Stimulated activated CD8-positive, alpha-beta memory T cell treated with anti-CD3 and anti-CD28 coated beads, Interleukin-12 subunit alpha, Interleukin-12 subunit beta, amount 100 ng/mL, for 1 hour (primary cell): ENCODE data around the gene SHISA9.

ENCODE experiments used
- DNase-seq: peaks from one replicate; pipeline ENCODE4 v3.0.0-alpha.2; 2020; ENCODE audit warnings: low read depth

SHISA9 gene

DNA sequence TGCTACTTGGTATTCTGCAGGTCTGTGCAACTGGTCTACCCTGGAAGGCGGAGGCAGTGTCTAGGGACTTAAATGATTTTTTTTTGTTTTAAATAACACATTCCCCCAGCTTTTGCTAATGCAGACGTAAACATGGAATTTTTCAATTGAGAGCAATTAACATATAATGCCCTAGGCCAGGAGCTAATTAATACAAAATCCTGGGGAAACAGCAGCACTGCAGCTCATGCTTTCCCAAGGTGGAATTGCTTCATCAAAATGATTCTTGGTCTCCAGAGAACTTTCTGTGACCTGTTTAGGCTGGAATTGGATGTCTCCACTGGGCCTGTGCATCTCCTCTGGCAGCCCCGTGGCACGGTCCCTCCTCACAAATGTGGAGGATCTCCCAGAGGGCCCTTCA lies 50.6 kb downstream of the SHISA9 start:
- no peak for DNase-seq

DNA sequence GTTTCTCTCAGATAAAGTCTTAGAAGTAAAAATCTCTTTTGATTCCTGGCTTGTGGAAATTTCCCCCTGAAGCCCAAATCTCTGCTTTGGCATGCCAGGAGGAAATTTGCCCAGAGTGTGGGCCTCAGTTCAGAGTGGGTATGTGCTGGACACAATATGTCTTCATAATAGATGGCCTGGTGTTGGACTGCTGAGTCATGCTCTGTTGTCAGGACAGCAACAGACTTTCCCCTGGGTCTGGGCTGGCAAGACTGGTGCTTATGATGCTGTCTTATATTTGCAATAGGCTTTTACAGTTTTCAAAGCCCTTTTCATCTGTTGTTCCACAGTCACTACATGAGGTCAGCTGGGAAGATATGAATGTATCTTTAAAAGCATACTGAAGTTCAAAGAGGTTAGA lies 57.0 kb downstream of the SHISA9 start:
- no peak for DNase-seq

DNA sequence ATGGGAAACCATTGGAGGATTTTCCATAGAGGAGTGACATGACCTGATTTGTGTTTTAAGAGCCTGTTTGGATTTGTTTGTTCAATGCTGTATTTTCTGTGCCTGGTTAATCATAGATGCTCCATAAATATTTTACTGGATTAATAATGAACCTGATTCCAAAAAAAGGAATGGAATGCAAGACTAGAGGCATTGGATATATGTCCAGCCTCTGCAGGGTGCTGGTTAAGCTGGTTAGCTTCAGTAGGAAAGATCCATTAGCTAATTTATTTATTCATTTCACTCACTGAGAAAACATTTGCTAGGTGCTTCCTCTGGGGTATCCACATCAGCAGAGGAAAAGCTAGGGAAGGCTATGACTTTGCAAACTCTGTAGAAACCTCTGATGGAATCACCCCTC lies 57.7 kb downstream of the SHISA9 start:
- no peak for DNase-seq

DNA sequence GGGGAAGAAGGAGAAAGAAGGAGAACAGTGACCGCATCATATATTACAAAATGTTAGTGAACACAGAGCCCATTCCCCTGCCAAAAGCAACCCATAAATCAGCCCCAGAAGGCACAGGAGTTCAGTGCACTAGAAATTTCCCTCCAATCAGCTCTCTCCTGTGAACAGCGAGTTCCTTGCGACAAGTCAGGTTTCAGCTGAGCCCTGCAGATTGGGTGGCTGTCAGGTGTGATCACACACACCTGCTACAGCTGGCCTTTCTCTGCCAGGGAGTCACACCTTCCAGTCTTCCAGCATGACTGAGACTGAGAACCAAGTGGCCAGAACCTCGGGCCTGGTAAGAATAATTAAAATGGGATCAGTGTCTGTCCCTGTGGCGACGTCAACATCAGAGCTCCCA lies 60.2 kb downstream of the SHISA9 start:
- no peak for DNase-seq

DNA sequence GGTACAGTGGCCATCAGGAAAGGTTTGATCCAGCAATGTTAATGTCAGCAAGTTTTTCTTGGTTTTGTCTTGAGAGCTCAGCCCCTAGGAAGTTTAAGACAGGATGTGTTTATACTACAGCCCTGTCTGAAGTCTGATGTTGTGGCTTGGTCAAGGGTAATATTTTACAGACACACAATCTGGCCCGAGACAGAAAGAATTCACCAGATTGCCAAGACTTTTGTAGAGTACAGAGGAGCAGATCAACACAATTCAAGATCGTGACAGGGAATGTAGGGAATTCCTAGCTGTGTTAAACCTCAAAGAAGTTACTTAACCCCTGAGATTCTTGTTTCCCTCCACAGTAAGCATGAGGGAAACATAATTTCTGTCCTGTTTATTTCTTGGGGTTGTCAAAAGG lies 63.1 kb downstream of the SHISA9 start:
- no peak for DNase-seq

DNA sequence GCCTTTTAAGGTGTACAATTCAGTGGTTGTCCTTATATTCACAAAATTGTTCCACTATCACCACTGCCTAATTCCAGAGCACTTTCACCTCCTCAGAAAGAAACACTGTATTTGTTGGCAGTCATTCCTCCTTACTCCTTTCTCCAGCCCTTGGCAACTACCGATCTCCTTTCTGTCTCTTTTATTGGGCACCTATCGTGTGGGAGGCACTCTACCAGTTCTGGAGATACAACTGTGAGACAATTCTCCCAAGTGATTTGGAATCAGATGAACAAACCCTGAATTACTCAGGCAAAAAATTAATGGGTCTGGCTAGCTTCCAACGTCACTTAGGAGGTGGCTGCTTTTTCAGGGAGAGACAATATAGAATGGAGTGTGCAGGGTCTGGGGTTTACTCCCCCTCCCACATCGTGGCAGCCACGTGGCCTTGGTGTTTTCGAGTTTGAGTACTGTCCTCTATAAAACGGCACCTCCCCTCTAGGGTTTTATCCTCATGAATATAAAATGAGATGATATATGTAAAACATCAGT lies 63.9 kb downstream of the SHISA9 start:
- DNase-seq: no peak

DNA sequence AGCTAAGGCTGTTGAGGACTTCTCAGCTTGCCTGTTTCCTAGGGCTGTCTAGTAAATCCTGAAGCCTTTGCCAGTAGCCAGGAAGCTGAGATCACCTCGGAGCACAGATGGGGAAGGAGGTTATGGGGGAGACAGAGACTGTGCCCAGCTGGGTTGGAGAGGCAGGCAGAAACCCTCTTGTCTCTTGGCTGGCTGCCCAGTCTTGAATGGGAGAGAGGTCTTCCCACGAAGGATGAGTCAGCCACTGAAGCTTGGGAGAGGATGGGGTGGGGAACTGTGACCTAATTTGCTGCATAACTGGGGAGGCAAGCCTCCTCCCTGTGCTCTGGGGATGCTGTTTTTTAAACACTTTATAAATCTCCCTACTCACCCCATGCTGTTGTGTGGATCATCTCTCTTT lies 69.8 kb downstream of the SHISA9 start:
- no peak for DNase-seq

DNA sequence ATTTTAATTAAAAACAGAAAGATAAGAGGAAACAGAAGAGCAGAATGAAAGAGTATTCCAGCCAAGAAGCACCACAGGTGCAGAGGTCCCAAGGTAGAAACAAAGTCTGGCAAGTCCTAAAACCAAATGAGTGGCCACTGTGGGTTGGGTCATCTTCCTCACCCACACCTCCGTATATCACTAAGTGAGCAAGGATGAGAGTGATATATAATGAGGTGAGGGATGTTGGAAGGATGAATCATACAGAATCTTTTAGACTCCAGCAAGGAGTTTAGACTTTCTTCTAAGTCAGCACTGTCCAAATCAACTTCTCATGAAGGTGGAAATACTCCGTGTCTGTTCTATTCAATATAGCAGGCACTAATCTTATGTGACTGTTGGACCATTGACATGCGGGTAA lies 70.8 kb downstream of the SHISA9 start:
- no peak for DNase-seq

DNA sequence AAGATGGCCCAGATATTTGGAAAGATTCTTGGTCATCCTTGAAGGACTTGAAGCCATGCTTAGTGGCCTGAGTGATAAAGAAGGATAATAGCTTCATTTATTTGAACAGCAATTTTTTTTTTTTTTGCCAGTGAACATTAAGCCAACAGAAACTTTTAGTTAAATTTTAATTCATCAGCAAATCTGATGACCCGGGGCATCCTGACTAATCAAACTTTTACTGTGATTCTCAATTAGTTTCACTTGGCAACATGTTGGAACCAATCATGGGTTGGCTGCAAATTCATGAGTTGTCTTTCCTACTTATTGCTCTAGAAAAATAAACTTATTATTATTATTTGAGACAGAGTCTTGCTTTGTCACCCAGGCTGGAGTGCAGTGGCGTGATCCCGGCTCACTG lies 74.4 kb downstream of the SHISA9 start:
- DNase-seq: no peak

DNA sequence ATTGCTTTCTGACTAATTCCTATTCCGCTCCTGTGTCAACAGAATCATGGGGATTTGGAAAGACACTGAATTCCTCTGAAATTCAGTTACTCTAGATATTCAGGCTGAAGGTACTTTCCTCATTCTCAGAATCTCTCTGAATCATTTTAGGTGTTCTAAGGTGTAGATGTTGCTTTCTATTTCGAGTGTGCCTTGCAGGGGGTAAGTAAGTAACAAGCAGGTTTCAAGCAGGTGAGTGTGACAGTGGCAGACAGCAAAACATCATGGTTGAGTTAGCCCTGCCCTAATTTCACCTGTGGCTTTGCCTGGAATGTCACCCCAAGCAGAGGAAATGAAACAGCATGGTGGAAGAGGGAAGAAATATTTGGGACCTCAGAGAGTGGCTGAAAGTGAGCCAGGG lies 75.1 kb downstream of the SHISA9 start:
- DNase-seq: no peak

DNA sequence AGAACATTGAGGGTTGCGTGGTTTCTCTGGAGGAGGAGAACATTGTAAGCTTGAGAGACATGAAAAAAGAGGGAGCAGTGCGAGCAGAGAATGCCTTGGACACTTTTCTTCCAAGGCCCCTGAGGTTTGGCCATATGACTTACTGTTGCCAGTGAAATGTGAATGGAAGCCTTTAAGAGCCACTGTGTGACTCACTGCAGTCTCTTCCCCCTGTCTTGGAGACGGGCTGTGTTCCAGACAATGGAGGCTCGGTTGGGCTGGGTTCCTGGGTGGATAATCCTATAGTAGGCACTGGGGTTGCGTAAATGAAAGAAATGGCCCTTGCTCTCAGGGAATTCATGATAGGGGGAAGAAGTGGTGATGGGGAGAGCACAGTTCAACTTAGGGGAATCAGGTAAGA lies 75.5 kb downstream of the SHISA9 start:
- no peak for DNase-seq

DNA sequence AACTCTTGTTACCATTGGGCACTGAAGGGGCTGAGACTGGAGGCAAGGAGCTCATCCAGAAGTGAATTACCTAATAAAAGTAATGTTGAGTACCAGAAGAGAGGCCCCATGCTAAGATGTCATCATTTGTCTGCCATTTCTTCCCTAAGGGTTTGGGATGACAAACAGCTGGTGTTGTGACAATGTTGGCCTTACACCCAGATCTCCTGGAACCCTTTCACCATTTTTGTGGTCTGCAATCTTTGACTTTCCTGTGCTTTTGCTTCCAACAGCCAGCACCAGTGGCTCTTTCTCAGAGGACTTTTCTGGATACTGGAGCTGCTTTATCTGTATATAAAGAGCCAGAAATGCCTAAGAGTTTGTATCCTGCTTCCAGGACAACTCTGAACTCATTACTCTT lies 84.1 kb downstream of the SHISA9 start:
- no peak for DNase-seq

DNA sequence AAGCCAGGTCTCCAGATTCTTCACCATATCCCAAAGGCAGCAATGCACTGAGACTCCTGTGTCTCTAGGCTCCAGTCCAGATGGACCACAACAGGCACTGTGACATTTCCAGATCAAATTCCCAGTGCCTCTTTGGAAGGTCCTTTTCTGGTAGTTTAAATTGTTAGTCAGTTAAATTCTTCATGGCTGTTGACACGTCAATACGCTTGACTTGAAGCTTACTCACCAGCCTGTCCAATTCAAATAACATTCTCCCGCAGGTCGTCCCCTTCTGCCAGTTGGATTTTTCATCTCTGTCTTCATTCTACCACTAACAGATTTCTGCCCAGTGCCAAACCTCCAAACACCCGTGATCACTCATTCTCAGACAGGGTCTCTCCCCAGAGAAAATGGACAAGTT lies 86.7 kb downstream of the SHISA9 start:
- no peak for DNase-seq

DNA sequence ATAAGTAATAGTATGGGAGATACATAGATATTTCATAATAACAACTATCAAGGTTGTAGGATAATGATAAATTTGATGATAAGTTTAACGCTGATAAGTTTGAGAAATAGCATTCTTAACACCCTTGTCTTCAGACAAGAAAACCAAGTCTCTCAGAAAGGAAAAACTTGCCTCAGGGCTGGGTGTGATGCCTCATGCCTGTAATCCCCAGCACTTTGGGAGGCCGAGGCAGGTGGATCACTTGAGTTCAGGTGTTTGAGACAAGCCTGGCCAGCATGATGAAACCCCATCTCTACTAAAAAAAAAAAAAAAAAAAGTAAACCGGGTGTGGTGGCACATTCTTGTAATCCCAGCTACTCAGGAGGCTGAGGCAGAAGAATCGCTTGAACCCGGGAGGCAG lies 90.7 kb downstream of the SHISA9 start:
- DNase-seq: no peak

DNA sequence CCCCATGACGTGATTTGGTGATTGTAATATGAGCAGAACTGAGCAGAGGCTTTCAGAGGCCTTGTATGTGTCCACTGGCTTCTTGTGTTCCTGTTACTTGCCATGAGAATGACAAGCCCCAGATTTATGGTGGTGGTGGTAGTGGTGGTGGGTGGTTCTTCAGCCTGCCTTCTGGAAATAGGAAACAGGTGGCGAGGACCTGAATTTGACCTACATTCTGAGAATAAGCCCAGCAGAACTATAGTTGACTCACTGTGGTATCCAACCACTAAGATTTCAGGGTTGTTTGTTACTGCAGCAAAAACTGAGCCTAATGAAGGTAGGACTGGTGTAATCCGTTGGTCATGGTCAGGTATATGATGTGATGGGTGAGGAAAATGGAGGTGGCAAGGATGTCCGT lies 93.0 kb downstream of the SHISA9 start:
- DNase-seq: no peak

DNA sequence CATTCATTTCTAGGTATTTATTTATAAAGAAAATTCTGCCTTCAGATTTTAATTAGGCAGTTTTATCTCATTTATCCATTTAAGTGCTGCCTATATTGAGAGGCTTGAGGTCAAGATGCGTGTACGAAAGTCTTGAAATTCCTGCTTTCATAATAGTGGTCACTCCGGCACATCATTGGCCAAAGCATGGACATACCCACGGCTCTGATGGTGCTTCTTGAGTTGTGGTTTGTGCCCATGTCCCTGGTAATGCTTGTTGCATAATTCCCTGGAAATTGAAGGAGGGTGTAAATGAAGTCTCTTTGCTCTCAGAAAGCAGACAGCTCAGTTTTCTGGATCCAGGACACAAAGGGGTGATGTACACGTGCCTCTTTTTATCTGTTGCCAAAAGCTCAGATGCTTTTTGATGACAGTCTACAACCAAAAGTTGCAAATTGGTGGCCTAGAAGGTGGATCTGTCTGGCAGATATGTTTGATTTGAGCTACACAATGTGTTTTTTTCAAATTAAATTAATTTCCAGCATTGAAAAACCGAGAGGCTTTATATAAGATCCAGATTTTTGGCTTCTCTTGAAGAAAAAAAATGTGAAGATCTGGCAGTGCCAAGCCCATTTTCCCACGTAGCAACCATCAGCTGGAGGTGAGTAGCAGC lies 94.4 kb downstream of the SHISA9 start:
- DNase-seq: no peak

DNA sequence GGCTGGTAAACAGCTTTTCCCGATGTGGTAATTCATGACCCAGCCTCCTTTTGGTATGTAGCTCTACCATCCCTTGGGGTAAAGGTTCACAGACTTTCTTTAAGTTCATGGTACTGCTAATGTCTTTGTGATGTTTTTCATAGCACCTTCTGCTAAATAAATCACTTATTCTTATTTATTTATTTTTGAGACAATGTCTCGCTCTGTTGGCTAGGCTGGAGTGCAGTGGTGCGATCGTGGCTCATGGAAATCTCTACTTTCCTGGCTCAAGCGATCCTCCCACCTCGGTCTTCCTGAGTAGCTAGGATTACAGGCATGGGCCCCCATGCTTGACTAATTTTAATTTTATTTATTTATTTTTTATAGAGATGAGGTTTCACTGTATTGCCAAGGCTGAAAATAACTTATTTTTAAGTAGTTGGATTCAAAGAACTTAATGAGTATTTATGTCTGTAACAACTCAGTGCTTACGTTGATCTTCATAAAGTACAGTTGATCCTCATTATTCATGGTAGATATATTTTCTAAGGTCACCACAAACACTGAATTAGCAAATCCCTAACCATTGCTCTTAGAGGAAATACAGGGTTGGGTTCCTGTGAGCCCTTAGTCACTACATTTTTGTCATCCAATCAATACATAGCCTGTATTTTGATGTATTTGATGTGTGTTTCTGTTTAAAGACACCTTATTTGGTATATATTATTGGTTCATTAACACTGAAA lies 97.1 kb downstream of the SHISA9 start:
- no peak for DNase-seq

DNA sequence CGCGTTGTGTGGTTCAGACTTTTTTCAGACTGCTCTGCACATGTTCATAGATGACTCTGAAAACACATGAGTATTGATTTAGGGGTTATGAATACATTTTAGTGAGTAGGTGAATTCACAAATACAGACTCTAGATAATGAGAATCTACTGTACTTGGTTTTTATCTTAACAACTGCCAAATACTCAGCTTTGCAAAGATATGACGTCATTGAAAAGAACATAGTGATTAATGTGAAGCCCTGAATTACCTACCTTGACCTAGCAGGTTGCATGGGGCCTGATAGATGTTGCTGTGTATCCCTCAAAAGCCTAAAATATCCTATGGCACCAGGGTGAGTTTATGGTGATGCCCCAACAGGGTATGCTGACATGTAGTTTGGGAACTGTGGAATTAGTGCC lies 98.0 kb downstream of the SHISA9 start:
- no peak for DNase-seq

DNA sequence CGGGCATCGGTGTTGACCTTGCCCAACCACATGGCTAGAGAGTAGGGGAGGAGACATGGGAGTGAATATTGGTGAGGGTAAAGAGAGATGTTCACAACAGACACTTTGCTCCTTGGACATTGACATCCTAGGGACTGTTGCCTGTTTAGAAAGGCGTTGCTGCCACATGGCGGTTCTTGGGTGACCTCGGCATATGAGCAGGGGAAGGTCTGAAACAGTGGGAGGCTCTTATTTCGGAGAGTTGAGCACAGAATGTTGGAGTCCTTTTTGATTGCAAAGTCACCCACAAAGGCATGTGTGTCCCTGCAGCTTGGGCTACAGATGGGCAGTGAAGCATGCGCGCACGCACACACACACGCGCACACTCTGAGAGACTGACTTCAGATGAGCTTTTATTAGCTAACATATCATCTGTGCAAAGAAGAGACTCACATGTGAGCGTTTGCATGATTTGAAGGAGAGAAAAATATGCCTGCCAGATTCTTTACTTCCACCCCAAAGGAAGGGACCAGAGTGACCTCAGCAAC lies 104.4 kb downstream of the SHISA9 start:
- no peak for DNase-seq

DNA sequence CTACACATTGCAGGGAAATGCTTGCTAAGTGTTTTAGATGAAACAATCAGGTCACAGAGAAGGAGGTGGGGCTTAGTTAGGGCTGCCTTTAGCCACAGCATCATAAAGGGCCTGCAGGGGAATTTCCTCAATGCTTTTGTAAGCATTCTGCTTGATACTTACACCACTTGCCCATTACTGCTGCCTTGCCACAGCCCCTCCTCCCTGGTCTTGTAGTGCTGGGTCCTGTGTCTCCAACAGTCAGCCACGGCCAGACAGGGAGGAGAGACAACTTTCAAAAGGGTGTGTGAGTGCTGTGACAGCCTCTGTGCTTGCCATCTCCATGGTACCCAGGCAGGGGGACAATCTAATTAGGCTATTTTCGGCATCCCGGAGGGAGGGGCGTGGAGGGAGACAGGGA lies 111.2 kb downstream of the SHISA9 start:
- no peak for DNase-seq

DNA sequence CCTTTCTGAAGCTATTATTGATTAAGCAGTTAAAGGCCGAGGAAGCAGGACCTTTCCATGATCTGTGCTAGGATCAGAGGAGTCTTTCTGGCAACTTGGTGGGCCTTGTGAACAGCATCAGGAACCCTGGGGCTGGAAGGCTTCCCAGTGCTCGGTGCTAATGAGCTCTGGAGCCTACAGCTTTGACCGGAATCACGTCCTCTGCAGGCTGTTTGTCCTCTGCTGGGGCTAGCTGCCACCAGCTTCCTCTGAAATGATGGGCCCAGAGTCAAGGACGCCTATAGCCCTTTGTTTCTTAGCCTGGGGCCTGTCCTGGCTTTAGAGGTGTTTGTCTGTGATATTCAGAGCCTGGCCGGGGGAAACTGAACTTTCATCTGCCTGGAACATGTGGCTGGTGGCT lies 111.6 kb downstream of the SHISA9 start:
- DNase-seq: no peak

DNA sequence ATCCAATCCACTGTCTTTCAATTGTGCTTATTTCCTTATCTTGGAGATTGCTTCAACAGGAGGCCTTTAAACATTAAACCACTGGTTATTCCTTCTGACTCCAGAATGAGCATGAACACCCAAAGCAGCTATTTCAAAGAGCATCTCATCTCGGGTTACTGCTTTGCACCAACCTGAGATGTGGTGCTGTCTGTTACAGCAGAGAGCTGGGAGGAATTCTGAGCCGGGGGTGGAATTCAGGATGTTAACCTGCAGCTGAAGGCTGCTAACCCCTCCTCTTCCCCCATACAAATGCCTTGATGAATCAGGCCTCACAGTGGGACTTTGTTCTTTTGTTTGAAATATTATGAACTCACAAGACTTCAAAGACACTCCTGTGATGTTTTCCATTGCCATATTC lies 113.1 kb downstream of the SHISA9 start:
- DNase-seq: no peak

DNA sequence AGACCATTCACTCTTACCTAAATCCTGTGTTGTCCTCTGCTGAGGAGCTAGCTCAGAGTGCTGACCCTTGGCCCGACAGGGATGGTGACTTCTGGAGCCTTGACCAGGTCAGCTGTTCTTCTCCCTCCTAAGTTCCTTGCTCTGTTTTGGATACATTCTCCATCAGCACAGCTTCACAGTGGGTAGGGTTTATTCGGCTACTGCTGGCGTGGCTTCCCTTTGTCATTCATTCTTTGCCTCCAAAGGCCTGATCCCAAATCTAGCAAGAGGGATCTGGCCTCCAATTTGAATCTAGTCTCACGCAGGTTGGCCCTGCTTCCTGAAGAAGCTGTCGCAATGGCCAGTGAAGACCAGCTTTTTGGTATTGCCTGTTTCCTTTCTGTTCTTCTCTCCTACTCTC lies 116.6 kb downstream of the SHISA9 start:
- DNase-seq: no peak

DNA sequence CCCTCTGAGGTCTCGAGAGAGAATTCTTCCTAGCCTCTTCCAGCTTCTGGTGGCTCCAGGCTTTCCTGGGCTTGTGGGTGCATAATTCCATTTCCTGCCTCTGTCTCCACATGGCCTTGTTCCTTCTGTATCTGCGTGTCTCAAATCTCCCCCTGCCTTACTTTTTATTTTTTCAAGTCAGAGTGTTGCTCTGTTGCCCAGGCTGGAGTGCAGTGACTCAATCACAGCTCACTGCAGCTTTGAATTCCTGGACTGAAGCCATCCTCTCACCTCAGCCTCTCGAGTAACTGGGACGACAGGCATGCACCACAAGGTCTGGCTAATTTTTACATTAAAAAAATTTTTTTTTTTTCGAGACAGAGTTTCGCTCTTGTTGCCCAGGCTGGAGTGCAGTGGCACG lies 120.6 kb downstream of the SHISA9 start:
- no peak for DNase-seq
